NCI-H82 treated with DMSO at 0.1 percent for 48 hours (cell line): ENCODE data around the gene EP400.

ENCODE experiments used
- DNase-seq: peaks from one replicate; lab custom pipeline; 2025; ENCODE audit not compliant: unreplicated experiment; lab: John Stamatoyannopoulos, UW

EP400 gene

GRCh38 chr12:131911028-131911650 is 38.6 kb upstream of the EP400 start:
- DNase-seq: no peak

- DNase-seq: no peak
These were observed 37.8 kb upstream of the EP400 start for GRCh38 chr12:131911851-131912477.

- DNase-seq: no peak
These were observed 37.0 kb upstream of the EP400 start for GRCh38 chr12:131912518-131913274.

GRCh38 chr12:131913666-131914065 is 36.1 kb upstream of the EP400 start:
- no peak for DNase-seq

GRCh38 chr12:131914179-131914702 is 35.5 kb upstream of the EP400 start:
- DNase-seq: no peak

GRCh38 chr12:131915000-131915689 is 34.6 kb upstream of the EP400 start:
- DNase-seq: no peak

- no peak for DNase-seq
These were observed 33.9 kb upstream of the EP400 start for GRCh38 chr12:131915823-131916222.

GRCh38 chr12:131916306-131917138 is 33.2 kb upstream of the EP400 start:
- no peak for DNase-seq

GRCh38 chr12:131917139-131917710 is 32.5 kb upstream of the EP400 start:
- DNase-seq: no peak

- DNase-seq: no peak
These were observed 31.9 kb upstream of the EP400 start for GRCh38 chr12:131917711-131918306.

- no peak for DNase-seq
These were observed 31.3 kb upstream of the EP400 start for GRCh38 chr12:131918311-131919050.

- no peak for DNase-seq
These were observed 30.7 kb upstream of the EP400 start for GRCh38 chr12:131919051-131919347.

- no peak for DNase-seq
These were observed 30.2 kb upstream of the EP400 start for GRCh38 chr12:131919366-131920156.

GRCh38 chr12:131920157-131920508 is 29.6 kb upstream of the EP400 start:
- DNase-seq: no peak

- no peak for DNase-seq
These were observed 28.6 kb upstream of the EP400 start for GRCh38 chr12:131920902-131921840.

GRCh38 chr12:131921866-131922769 is 27.6 kb upstream of the EP400 start:
- no peak for DNase-seq
